Mammary epithelial cell (primary cell): Measurements from ENCODE around the gene LTA4H.

ENCODE experiments used
- CTCF ChIP-seq, 2 donors: IDR thresholded peaks in 1 of 2; conservative IDR thresholded peaks in 1 of 2; 2 replicates each; pipeline ENCODE4 v1.5.1; 2011 to 2012; ENCODE audit warnings: inconsistent platforms in 2 of 2, low read length in 2 of 2, mild to moderate bottlenecking in 2 of 2, control low read depth in 1 of 2, low read depth in 1 of 2; ENCODE audit not compliant: insufficient read depth in 1 of 2; ENCODE audit errors: extremely low read depth in 1 of 2
- EZH2 ChIP-seq: IDR thresholded peaks from 2 replicates; pipeline ENCODE4 v1.6.1; 2012; ENCODE audit warnings: low read length, inconsistent platforms, borderline replicate concordance

GRCh38 chr12:96041181-96041580 lies 5.8 kb upstream of the LTA4H start:
- no peak for TF ChIP-seq CTCF (conservative IDR thresholded peaks at IDR 0.05 in 1 of 2, IDR thresholded peaks at IDR 0.05 in 1 of 2; ENCODE audit: extremely low read depth in 1 of 2, insufficient read depth in 1 of 2, low read depth in 1 of 2, low read length in 2 of 2)
- TF ChIP-seq EZH2 = no peak
